ENCODE data around the gene SAMSN1. TPM values are rescaled to one million over a fixed set of nuclear protein-coding genes. Genes with fewer than 3 reads are reported as not detected.

The SAMSN1 gene
- total and polyA plus RNA-seq, 9 donors: 1.3 to 8.0 (median 2.0) TPM

DNA sequence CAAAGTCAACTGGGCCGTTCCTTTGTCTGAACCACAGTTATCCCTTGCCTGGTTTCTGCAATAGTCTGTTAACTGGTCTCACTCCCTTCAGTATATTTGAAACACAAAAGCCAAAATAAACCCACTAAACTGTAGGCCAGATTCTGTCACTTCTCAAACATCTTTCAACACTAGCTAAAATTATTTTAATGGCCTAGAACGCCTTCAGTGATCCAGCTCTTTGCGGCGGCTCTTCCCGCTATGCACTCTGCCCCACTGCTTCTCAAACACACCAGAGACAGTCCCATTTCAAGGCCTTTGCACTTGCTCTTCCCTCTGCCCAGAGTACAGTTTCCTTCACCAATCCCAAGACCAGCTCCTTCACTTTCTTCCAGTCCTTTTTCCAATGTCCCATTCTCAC lies 9.2 kb downstream of the SAMSN1 start:
- H3K4me3 ChIP-seq: no peak overlapping the region
- H3K27ac ChIP-seq: no peak overlapping the region
- intact Hi-C loops (cut with DNase I): no loop called here
- DNase-seq: no peak
- no peaks in the 10 kb centered on the region for H3K36me3 ChIP-seq
- no peaks in the 10 kb centered on the region for H3K27me3 ChIP-seq
- TF ChIP-seq EP300 (IDR thresholded peaks at IDR 0.05) (no peak), POLR2A (IDR thresholded peaks at IDR 0.05) (no peak)
- TF ChIP-seq, protein P1, sequence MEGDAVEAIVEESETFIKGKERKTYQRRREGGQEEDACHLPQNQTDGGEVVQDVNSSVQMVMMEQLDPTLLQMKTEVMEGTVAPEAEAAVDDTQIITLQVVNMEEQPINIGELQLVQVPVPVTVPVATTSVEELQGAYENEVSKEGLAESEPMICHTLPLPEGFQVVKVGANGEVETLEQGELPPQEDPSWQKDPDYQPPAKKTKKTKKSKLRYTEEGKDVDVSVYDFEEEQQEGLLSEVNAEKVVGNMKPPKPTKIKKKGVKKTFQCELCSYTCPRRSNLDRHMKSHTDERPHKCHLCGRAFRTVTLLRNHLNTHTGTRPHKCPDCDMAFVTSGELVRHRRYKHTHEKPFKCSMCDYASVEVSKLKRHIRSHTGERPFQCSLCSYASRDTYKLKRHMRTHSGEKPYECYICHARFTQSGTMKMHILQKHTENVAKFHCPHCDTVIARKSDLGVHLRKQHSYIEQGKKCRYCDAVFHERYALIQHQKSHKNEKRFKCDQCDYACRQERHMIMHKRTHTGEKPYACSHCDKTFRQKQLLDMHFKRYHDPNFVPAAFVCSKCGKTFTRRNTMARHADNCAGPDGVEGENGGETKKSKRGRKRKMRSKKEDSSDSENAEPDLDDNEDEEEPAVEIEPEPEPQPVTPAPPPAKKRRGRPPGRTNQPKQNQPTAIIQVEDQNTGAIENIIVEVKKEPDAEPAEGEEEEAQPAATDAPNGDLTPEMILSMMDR (IDR thresholded peaks at IDR 0.05): no peak
- 93 to 98% (median 94%) methylated on average over 5 of the region's 5 CpGs for WGBS, 3 donors
- H3K9me3 ChIP-seq: no peaks in the 10 kb centered on the region
- no peaks in the 10 kb centered on the region for H3K4me1 ChIP-seq (ENCODE audit: insufficient read depth)

DNA sequence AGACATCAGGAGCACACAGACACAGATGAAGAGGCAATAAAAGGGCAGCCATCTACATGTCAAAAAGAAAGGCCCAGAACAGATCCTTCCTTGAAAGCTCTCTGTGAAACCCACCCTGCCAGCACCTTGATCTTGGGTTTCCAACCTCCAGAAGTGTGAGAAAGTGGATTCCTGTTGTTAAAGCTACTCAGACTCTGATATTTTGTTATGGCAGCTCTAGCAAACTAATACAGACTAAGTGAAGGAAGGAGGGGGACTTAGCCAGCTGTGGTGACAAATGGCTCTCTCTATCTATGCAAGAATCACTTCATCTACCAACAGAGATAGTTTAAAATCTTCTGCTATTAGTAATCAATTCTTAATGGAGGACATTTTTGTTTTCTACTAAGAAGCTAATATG lies 10.4 kb downstream of the SAMSN1 start:
- no peaks in the 10 kb centered on the region for H3K4me1 ChIP-seq (ENCODE audit: insufficient read depth)
- TF ChIP-seq, protein P1 (IDR thresholded peaks at IDR 0.05): no peak
- TF ChIP-seq POLR2A (IDR thresholded peaks at IDR 0.05) (no peak), EP300 (IDR thresholded peaks at IDR 0.05) (no peak)
- no peaks in the 10 kb centered on the region for H3K27me3 ChIP-seq
- DNase-seq: no peak
- no peaks in the 10 kb centered on the region for H3K36me3 ChIP-seq
- intact Hi-C loops (cut with DNase I): no loop called here
- no peak overlapping the region for H3K4me3 ChIP-seq
- no peaks in the 10 kb centered on the region for H3K9me3 ChIP-seq
- no peak overlapping the region for H3K27ac ChIP-seq

DNA sequence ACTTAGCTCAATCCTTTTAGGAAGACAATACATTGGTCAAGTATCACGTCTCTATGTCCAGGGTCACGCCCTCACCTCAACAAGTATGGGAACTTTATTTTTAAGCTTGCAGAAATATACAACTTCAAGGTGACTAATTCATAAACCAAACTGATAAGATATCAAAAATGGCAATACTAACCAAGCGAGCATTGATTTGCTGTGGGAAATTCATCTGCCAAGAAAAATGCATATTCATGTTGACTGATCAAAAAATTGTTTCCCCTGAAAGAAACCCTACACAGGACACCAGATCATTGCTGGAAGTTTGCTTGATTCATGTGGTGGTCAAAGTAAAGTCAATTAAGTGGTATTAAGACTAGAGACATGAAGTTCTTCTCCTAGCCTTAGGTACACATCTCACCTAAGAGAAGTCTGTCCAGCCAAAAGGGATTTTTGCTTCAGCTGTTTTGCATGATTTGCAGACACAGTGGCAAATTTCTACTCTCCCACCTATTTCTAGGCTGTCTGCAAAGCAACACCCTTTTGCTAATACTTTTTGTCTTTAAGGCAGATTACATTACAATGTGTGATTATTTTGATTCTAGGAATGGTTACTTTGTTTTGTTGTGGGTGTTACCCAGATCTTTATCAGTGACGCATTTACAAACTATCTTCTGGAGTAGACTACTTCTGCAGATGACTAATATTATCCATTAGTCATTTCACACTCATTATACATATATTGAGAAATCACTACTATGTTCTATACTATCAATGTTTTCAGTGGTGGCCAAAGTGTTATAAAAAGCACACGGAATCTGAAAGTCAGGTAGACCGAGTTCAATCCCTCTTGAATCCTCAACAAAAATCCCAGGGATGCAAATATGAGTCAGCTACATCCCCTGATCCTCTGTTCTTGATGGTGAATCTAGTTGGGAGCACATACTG lies 12.4 kb downstream of the SAMSN1 start:
- Histone ChIP-seq H3K4me3 (no peak overlapping the region), H3K27ac (no peak overlapping the region), H3K9me3 (no peaks in the 10 kb centered on the region), H3K27me3 (no peaks in the 10 kb centered on the region), H3K36me3 (no peaks in the 10 kb centered on the region), H3K4me1 (ENCODE audit: insufficient read depth) (no peaks in the 10 kb centered on the region)
- WGBS, 3 donors: 75 to 81% (median 76%) methylated on average over 6 of the region's 6 CpGs
- TF ChIP-seq POLR2A (IDR thresholded peaks at IDR 0.05): no peak
- TF ChIP-seq EP300 (IDR thresholded peaks at IDR 0.05): no peak
- TF ChIP-seq, protein P1 (IDR thresholded peaks at IDR 0.05): no peak
- intact Hi-C loops (cut with DNase I): no loop called here
- no peak for DNase-seq

DNA sequence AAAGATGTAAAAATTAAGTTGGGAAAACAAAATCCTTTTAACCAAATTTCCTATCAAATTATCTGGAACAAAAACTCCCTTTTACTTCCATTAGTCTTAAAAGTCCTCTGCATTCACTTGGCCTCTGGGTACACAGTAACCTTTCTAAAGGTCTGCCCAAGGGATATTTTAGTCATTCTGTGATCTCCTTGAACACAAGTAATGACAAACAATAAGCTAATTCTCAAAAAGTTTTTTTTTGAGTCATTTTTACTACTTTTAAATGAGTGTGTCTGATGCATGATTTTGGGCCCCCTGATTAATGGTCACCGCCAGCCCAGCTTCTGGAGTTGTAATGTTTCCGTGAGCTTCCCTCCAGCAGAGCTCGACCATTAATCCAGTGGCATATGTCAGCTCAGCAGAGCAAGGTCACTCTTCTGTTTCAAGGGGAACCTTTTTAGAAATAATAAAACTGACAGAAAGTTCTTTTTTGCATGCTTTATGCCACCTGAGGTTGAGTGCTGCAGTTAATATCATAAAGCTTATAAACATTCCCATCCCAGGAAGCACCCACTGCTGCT lies 14.3 kb downstream of the SAMSN1 start:
- Histone ChIP-seq H3K27ac (no peak overlapping the region), H3K4me1 (ENCODE audit: insufficient read depth) (no peaks in the 10 kb centered on the region), H3K36me3 (no peaks in the 10 kb centered on the region), H3K27me3 (no peaks in the 10 kb centered on the region), H3K9me3 (no peaks in the 10 kb centered on the region), H3K4me3 (no peak overlapping the region)
- intact Hi-C loops (cut with DNase I): no loop called here
- TF ChIP-seq EP300 (IDR thresholded peaks at IDR 0.05): no peak
- no peak for TF ChIP-seq POLR2A (IDR thresholded peaks at IDR 0.05)
- TF ChIP-seq, protein P1 (IDR thresholded peaks at IDR 0.05): no peak
- DNase-seq: no peak
- WGBS, 3 donors: 64 to 68% (median 66%) methylated on average over 3 of the region's 3 CpGs
